Measurements from ENCODE around the gene SRF. TPM values are rescaled to one million over a fixed set of nuclear protein-coding genes. Genes with fewer than 3 reads are reported as not detected.

Gene SRF
- total RNA-seq, 2 donors from 2014 or later = 31.0 to 42.7 TPM

GRCh38 chr6:43217351-43217750 is 46.3 kb downstream of the SRF start:
- H3K36me3 Mint-ChIP-seq = no peaks in the 10 kb centered on the region
- ATAC-seq (no peak), DNase-seq (ENCODE audit: low spot score in 2 of 2) (no peak)
- no peaks in the 10 kb centered on the region for H3K9me3 Mint-ChIP-seq
- H3K27ac Mint-ChIP-seq = peak overlapping the region in 1 of 2 donors; percentile 12

GRCh38 chr6:43219119-43219518 is 48.0 kb downstream of the SRF start:
- no peak for DNase-seq (ENCODE audit: low spot score in 2 of 2)
- Mint-ChIP-seq H3K36me3 (peaks cover 0 to 6% of the 10 kb centered on the region in 2 donors), H3K27ac (peak overlapping the region in 1 of 2 donors; percentile 13), H3K9me3 (no peaks in the 10 kb centered on the region)
- ATAC-seq = no peak

- Mint-ChIP-seq H3K9me3 (no peaks in the 10 kb centered on the region), H3K27ac (no peak overlapping the region), H3K36me3 (peaks cover 0 to 6% of the 10 kb centered on the region in 2 donors)
- DNase-seq (ENCODE audit: low spot score in 2 of 2) (no peak), ATAC-seq (no peak)
Measured at GRCh38 chr6:43219814-43220213, 48.7 kb downstream of the SRF start.

GRCh38 chr6:43220439-43220951 is 49.4 kb downstream of the SRF start:
- Mint-ChIP-seq H3K9me3 (no peaks in the 10 kb centered on the region), H3K36me3 (peaks cover 0 to 9% of the 10 kb centered on the region in 2 donors), H3K27ac (peak overlapping the region; percentile 91 to 96)
- ATAC-seq (no peak), DNase-seq (ENCODE audit: low spot score in 2 of 2) (no peak)

GRCh38 chr6:43221046-43221972 is 50.2 kb downstream of the SRF start:
- ATAC-seq = no peak
- no peak for DNase-seq (ENCODE audit: low spot score in 2 of 2)
- Mint-ChIP-seq H3K27ac (peak overlapping the region; percentile 91 to 96), H3K9me3 (no peaks in the 10 kb centered on the region), H3K36me3 (peaks cover 0 to 17% of the 10 kb centered on the region in 2 donors)

GRCh38 chr6:43222418-43223059 is 51.5 kb downstream of the SRF start:
- H3K9me3 Mint-ChIP-seq = no peaks in the 10 kb centered on the region
- peak overlapping the region; percentile 91 to 92 for H3K27ac Mint-ChIP-seq
- H3K36me3 Mint-ChIP-seq = peaks cover 0 to 25% of the 10 kb centered on the region in 2 donors

GRCh38 chr6:43223175-43223574 is 52.1 kb downstream of the SRF start:
- H3K36me3 Mint-ChIP-seq = peaks cover 2 to 31% of the 10 kb centered on the region in 2 donors

More at GRCh38 chr6:43222418-43223059, 51.5 kb downstream of the SRF start:
- no peak for ATAC-seq
- no peak for DNase-seq (ENCODE audit: low spot score in 2 of 2)

GRCh38 chr6:43226192-43226851 is 55.3 kb downstream of the SRF start:
- Mint-ChIP-seq H3K36me3 (peaks cover 8 to 36% of the 10 kb centered on the region in 2 donors), H3K27ac (peak overlapping the region; percentile 60 to 95), H3K9me3 (no peaks in the 10 kb centered on the region)
- peak in 1 of 2 donors; percentile 53 for DNase-seq (ENCODE audit: low spot score in 2 of 2)
- no peak for ATAC-seq

More at GRCh38 chr6:43223175-43223574, 52.1 kb downstream of the SRF start:
- DNase-seq (ENCODE audit: low spot score in 2 of 2) (no peak), ATAC-seq (no peak)
- no peaks in the 10 kb centered on the region for H3K9me3 Mint-ChIP-seq
- H3K27ac Mint-ChIP-seq = peak overlapping the region; percentile 91 to 99

GRCh38 chr6:43228951-43229802 is 58.1 kb downstream of the SRF start, which contains the start of gene DNPH1:
Gene DNPH1, minus strand, starts transcription at chr6:43229481. Its CDS starts 25 bp downstream, at chr6:43229456.
- DNase-seq (ENCODE audit: low spot score in 2 of 2) (peak; percentile 88 to 93), ATAC-seq (peak; percentile 86)
- peaks cover 8 to 30% of the 10 kb centered on the region in 2 donors for H3K36me3 Mint-ChIP-seq
- H3K9me3 Mint-ChIP-seq = no peaks in the 10 kb centered on the region
- H3K27ac Mint-ChIP-seq = peak within 1 kb of the TSS; percentile 96

GRCh38 chr6:43229803-43230620 is 58.9 kb downstream of the SRF start:
- DNase-seq (ENCODE audit: low spot score in 2 of 2) (peak in 1 of 2 donors; percentile 44), ATAC-seq (peak; percentile 9 to 16)
- no peaks in the 10 kb centered on the region for H3K9me3 Mint-ChIP-seq
- peak overlapping the region; percentile 92 to 96 for H3K27ac Mint-ChIP-seq
- H3K36me3 Mint-ChIP-seq = peaks cover 8 to 30% of the 10 kb centered on the region in 2 donors

GRCh38 chr6:43231053-43231452 is 60.0 kb downstream of the SRF start:
- peak overlapping the region in 1 of 2 donors; percentile 44 for H3K27ac Mint-ChIP-seq
- no peaks in the 10 kb centered on the region for H3K9me3 Mint-ChIP-seq
- no peak for DNase-seq (ENCODE audit: low spot score in 2 of 2)
- ATAC-seq = no peak
- H3K36me3 Mint-ChIP-seq = peaks cover 8 to 21% of the 10 kb centered on the region in 2 donors

Other genes starting within 250 kb of the SRF start
- 10 to 100 TPM; 37.9 to 51.6 TPM for gene CNPY3, start 241.8 kb upstream of the SRF start, total RNA-seq
- gene GNMT, start 210.5 kb upstream of the SRF start, total RNA-seq = 1 to 10 TPM in 1 of 2 donors, under 1 TPM in 1; 0.54 to 1.0 TPM
- gene PEX6, start 192.1 kb upstream of the SRF start, total RNA-seq = 10 to 100 TPM in 1 of 2 donors, 1 to 10 TPM in 1; 7.9 to 13.8 TPM
- 10 to 100 TPM; 53.0 to 96.0 TPM for gene PPP2R5D, start 186.7 kb upstream of the SRF start, total RNA-seq
- 10 to 100 TPM; 79.4 to 83.6 TPM for gene MEA1, start 157.3 kb upstream of the SRF start, total RNA-seq
- 10 to 100 TPM; 67.7 to 74.0 TPM for gene KLHDC3, start 157.0 kb upstream of the SRF start, total RNA-seq
- gene RRP36, start 149.6 kb upstream of the SRF start, total RNA-seq = 10 to 100 TPM; 45.6 to 46.9 TPM
- 10 to 100 TPM; 13.0 to 21.6 TPM for gene CUL7, start 117.4 kb upstream of the SRF start, total RNA-seq
- 10 to 100 TPM; 87.4 to 99.8 TPM for gene MRPL2, start 111.8 kb upstream of the SRF start, total RNA-seq
- 10 to 100 TPM; 19.9 to 50.1 TPM for gene KLC4, start 111.6 kb upstream of the SRF start, total RNA-seq
- gene PTK7, start 95.0 kb upstream of the SRF start, total RNA-seq = 1 to 10 TPM; 2.9 to 4.7 TPM
- 10 to 100 TPM; 45.7 to 88.0 TPM for gene CUL9, start 10.9 kb downstream of the SRF start, total RNA-seq
- 10 to 100 TPM; 39.3 to 73.5 TPM for gene DNPH1, start 58.2 kb downstream of the SRF start, total RNA-seq
- under 1 TPM; 0.09 to 0.37 TPM for gene TTBK1, start 72.2 kb downstream of the SRF start, total RNA-seq
- gene SLC22A7, start 127.0 kb downstream of the SRF start, total RNA-seq = not detected
- gene CRIP3, start 137.6 kb downstream of the SRF start, total RNA-seq = 1 to 10 TPM; 4.2 to 6.4 TPM
- gene ZNF318, start 198.4 kb downstream of the SRF start, total RNA-seq = 10 to 100 TPM; 10.8 to 12.2 TPM